ENCODE measurements around the gene SNX25.
"Not testable (repeated sequence)": the region's sequence is repeated elsewhere in the genome, so short reads cannot be mapped to it uniquely, and the experiment has no call there.

The SNX25 gene

GRCh38 chr4:185235843-185236503 is 26.6 kb downstream of the SNX25 start:
- DNase-seq, result no peak

- DNase-seq, result no peak
These were observed 27.8 kb downstream of the SNX25 start for GRCh38 chr4:185237175-185237574.

- DNase-seq, result no peak
These were observed 28.9 kb downstream of the SNX25 start for GRCh38 chr4:185238215-185238681.

GRCh38 chr4:185238750-185239149 is 29.4 kb downstream of the SNX25 start:
- no peak for DNase-seq

- DNase-seq, result not testable (repeated sequence)
These were observed 31.1 kb downstream of the SNX25 start for GRCh38 chr4:185240486-185240885.

GRCh38 chr4:185242749-185243533 is 33.5 kb downstream of the SNX25 start:
- DNase-seq, result no peak

- no peak for DNase-seq
These were observed 34.5 kb downstream of the SNX25 start for GRCh38 chr4:185243879-185244278.

- DNase-seq, result no peak
These were observed 35.4 kb downstream of the SNX25 start for GRCh38 chr4:185244763-185245162.

GRCh38 chr4:185246453-185246852 is 37.1 kb downstream of the SNX25 start:
- DNase-seq, result no peak

GRCh38 chr4:185247151-185247550 is 37.8 kb downstream of the SNX25 start:
- no peak for DNase-seq

- DNase-seq, result no peak
These were observed 39.1 kb downstream of the SNX25 start for GRCh38 chr4:185248393-185249039.

GRCh38 chr4:185249105-185249504 is 39.7 kb downstream of the SNX25 start:
- DNase-seq, result no peak

GRCh38 chr4:185254434-185254833 is 45.0 kb downstream of the SNX25 start:
- no peak for DNase-seq

GRCh38 chr4:185255868-185256267 is 46.5 kb downstream of the SNX25 start:
- no peak for DNase-seq

- DNase-seq, result no peak
These were observed 47.0 kb downstream of the SNX25 start for GRCh38 chr4:185256446-185256845.

- no peak for DNase-seq
These were observed 47.7 kb downstream of the SNX25 start for GRCh38 chr4:185257086-185257485.

GRCh38 chr4:185257694-185258093 is 48.3 kb downstream of the SNX25 start:
- no peak for DNase-seq

- DNase-seq, result peak; percentile 9
These were observed 49.3 kb downstream of the SNX25 start for GRCh38 chr4:185258741-185259140.

GRCh38 chr4:185259719-185260118 is 50.3 kb downstream of the SNX25 start:
- DNase-seq, result no peak

- DNase-seq, result no peak
These were observed 52.5 kb downstream of the SNX25 start for GRCh38 chr4:185261946-185262345.

- DNase-seq, result no peak
These were observed 54.0 kb downstream of the SNX25 start for GRCh38 chr4:185263419-185263818.

- no peak for DNase-seq
These were observed 56.5 kb downstream of the SNX25 start for GRCh38 chr4:185265942-185266341.

GRCh38 chr4:185269286-185269685 is 59.9 kb downstream of the SNX25 start:
- DNase-seq, result no peak

GRCh38 chr4:185270037-185270436 is 60.6 kb downstream of the SNX25 start:
- no peak for DNase-seq
